ENCODE results near the gene MCRIP2.
A peak's percentile ranks its signal among the peaks of the same experiment; 100 is the strongest.

Gene MCRIP2

DNA sequence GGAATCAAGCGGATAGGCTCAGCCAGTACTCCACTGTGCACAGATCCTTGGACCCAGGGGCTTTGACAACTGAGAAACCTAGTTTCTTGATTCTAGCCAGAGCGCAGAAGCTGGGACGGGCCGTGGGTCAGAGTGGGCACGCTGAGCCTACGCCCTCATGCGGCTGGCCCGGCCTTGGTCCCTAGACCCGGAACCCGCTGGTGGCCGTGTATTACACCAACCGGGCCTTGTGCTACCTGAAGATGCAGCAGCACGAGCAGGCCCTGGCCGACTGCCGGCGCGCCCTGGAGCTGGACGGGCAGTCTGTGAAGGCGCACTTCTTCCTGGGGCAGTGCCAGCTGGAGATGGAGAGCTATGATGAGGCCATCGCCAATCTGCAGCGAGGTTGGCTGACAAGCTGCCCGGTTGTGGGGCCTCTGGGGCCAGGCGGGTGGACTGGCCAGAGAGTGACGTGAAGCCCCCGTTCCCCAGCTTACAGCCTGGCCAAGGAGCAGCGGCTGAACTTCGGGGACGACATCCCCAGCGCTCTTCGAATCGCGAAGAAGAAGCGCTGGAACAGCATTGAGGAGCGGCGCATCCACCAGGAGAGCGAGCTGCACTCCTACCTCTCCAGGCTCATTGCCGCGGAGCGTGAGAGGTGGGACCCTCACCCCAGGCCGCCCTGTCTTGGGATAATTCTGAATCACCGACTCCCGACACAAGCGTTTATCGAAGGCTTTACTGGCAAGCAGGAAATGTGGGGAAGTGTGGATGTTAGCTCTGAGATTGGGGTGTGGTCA, 39.5 kb downstream of the MCRIP2 start:
- TF ChIP-seq, protein P1, sequence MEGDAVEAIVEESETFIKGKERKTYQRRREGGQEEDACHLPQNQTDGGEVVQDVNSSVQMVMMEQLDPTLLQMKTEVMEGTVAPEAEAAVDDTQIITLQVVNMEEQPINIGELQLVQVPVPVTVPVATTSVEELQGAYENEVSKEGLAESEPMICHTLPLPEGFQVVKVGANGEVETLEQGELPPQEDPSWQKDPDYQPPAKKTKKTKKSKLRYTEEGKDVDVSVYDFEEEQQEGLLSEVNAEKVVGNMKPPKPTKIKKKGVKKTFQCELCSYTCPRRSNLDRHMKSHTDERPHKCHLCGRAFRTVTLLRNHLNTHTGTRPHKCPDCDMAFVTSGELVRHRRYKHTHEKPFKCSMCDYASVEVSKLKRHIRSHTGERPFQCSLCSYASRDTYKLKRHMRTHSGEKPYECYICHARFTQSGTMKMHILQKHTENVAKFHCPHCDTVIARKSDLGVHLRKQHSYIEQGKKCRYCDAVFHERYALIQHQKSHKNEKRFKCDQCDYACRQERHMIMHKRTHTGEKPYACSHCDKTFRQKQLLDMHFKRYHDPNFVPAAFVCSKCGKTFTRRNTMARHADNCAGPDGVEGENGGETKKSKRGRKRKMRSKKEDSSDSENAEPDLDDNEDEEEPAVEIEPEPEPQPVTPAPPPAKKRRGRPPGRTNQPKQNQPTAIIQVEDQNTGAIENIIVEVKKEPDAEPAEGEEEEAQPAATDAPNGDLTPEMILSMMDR (IDR thresholded peaks at IDR 0.05) = peak; percentile 30; the same call in 1 of the 2 replicates

- TF ChIP-seq, protein P1 (IDR thresholded peaks at IDR 0.05) = no peak
Measured at GRCh38 chr16:681746-682427, 40.3 kb downstream of the MCRIP2 start.

DNA sequence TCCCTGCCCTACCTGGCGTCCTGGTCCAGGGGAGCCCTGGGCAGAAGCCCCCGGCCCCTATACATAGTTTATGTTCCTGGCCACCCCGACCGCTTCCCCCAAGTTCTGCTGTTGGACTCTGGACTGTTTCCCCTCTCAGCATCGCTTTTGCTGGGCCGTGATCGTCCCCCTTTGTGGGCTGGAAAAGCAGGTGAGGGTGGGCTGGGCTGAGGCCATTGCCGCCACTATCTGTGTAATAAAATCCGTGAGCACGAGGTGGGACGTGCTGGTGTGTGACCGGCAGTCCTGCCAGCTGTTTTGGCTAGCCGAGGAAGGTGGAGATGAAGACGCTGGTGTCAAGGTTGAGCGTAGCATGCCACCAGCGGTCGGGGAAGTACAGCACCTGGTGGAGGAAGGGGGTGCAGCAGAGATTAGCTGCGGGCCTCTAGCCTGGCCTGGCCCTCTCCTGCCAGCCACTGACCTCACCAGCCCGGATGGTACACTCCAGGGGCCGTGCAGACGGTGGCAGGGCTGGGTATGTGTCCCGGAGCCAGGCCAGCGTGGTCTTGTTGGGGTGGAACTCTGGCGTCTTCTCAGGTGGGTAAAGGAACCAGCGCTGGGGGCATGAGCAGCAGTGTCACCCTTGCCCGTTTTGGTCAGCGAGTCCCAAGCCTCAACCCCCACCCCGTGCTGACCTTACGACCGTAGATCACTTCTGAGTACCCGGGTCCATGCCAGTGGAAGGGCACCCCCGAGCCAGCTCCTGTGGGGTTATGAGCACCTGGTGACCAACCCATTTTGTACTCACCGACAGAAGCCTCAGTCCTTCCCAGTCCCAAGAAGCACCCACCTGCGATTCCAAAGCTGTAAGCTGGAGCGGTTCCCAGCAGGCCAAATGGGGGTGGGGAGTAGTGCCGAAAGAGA, 41.1 kb downstream of the MCRIP2 start:
- TF ChIP-seq, protein P1 (IDR thresholded peaks at IDR 0.05) = no peak

GRCh38 chr16:683396-684070, 41.9 kb downstream of the MCRIP2 start:
- TF ChIP-seq, protein P1 (IDR thresholded peaks at IDR 0.05) = no peak

DNA sequence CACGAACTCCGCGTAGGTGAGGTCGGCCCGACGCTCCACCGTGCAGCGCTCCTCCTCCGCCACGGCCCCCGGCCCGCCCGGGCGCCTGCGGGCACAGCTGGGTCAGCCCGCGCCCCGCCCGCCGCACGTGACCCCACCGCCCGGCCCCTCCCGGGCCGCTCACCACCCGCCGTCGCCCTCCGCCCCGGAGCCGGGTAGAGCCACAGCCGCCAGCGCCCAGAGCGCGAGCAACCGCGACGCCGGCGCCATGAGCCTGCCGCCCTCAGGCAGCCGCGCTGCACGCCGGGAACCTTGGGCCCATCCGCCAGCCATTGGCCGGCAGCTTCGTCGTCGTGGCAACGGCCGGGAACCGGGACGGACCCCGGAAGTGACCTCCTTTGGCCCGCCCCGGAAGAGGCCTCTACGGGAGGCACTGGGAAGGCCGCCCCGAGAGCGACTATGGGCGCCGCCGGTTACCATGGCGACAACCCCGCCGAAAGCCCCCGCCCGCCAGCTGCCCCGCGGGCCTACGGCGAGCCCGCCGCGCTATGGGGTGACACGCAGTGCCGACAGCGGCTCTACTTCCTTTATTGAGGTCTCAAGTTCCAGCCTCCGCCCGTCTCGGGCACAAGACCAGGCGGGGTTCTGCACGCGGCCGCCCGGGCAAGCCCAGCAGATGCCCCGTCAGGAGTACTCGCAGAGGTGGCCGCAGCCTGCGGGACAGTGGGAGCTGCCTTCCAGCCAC, 42.6 kb downstream of the MCRIP2 start, which contains the start of gene JMJD8:
JMJD8 (minus strand) TSS at position 264 of the 724 bp plus-strand sequence; CDS start at position 249, 15 bp downstream.
- TF ChIP-seq, protein P1 (IDR thresholded peaks at IDR 0.05) = no peak

GRCh38 chr16:684961-685696, 43.5 kb downstream of the MCRIP2 start:
- TF ChIP-seq, protein P1 (IDR thresholded peaks at IDR 0.05) = no peak

Data from LNCAP (cell line).